Motor neuron (in vitro differentiated cells): ENCODE measurements around the gene BBS2. TPM values are rescaled to one million over a fixed set of nuclear protein-coding genes. Genes with fewer than 3 reads are reported as not detected.
"Not testable (repeated sequence)": the region's sequence is repeated elsewhere in the genome, so short reads cannot be mapped to it uniquely, and the experiment has no call there.

Source experiments
- ATAC-seq, 8 experiments: fragments of 200-7000 bp; cut with Tn5 transposase; replicated peaks in 6 of 8; 2 replicates each; pipeline ENCODE4 v1.8.0; 2021; ENCODE audit warnings: mild to moderate bottlenecking in 8 of 8, moderate library complexity in 8 of 8
- H3K27ac ChIP-seq, 2 donors: fragments of 250-450 bp; sonication (Bioruptor Pico); 2 replicates each; pipeline ENCODE4 v1.9.0; 2021; ENCODE audit warnings: antibody characterized with exemption in 2 of 2, mild to moderate bottlenecking in 2 of 2, moderate library complexity in 1 of 2
- H3K4me1 ChIP-seq, 2 donors: fragments of 250-450 bp; sonication (Bioruptor Pico); replicated peaks in 1 of 2; 2 replicates each; pipeline ENCODE4 v1.6.1; 2021; ENCODE audit warnings: antibody characterized with exemption in 2 of 2, mild to moderate bottlenecking in 2 of 2, moderate library complexity in 1 of 2
- H3K4me3 ChIP-seq, 5 donors: fragments of 250-450 bp; sonication (Bioruptor Pico); 2 replicates each; pipeline ENCODE4 v1.9.0; 2021; ENCODE audit warnings: antibody characterized with exemption in 5 of 5, mild to moderate bottlenecking in 5 of 5, moderate library complexity in 4 of 5
- WGBS, 10 experiments: fragments of 450-650 bp; shearing (Covaris generic); methylation state at CpG; one replicate each; pipeline ENCODE4 v1.0.0; 2022; 5-methylcytosine and 5-hydroxymethylcytosine counted together
- in situ Hi-C, 9 experiments: fragments of 400-800 bp; cut with MboI; loops; one replicate each; pipeline ENCODE4 v1.15.0; 2021; ENCODE audit warnings: low sequenced_read_pairs in 9 of 9, low pct_unique_long_range_greater_than_20kb in 2 of 9; ENCODE audit not compliant: unreplicated experiment in 9 of 9
- total RNA-seq, 8 experiments: library from RNA; unstranded; fragments of 300-600 nt; gene quantifications; 2 replicates each; pipeline versions ENCODE4 v1.2.3 to v1.2.4, GENCODE V29; 2022

Gene BBS2
- total RNA-seq, 8 experiments from 2014 or later, result 31.8 to 107 (median 45.7) TPM

- in situ Hi-C loops, result no loop called here
- H3K27ac ChIP-seq, result no peak overlapping the region
- ATAC-seq, result peak in 5 of 8 experiments; percentile 33 to 72 (median 62)
- no peak overlapping the region for H3K4me3 ChIP-seq
- 60 to 87% (median 76%) methylated on average over 2 to 3 of the region's 3 CpGs; no CpG with 5 or more reads in 2 of the 10 experiments for WGBS, 10 experiments
- H3K4me1 ChIP-seq, result peaks cover 3 to 4% of the 10 kb centered on the region in 2 donors
Observed at GRCh38 chr16:56513972-56514371, 5.9 kb downstream of the BBS2 start.

GRCh38 chr16:56513091-56513490 lies 6.7 kb downstream of the BBS2 start:
- no peaks in the 10 kb centered on the region for H3K4me1 ChIP-seq
- no peak for ATAC-seq
- no peak overlapping the region for H3K4me3 ChIP-seq
- in situ Hi-C loops, result no loop called here
- WGBS, 10 experiments, result 83 to 100% (median 96%) methylated on average over 2 of the region's 2 CpGs; no CpG with 5 or more reads in 1 of the 10 experiments
- H3K27ac ChIP-seq, result no peak overlapping the region

GRCh38 chr16:56512025-56512424 lies 7.8 kb downstream of the BBS2 start:
- in situ Hi-C loops, result no loop called here
- WGBS, 10 experiments, result 60 to 100% (median 91%) methylated on average over 1 of the region's 1 CpG; no CpG with 5 or more reads in 1 of the 10 experiments
- H3K4me3 ChIP-seq, result no peak overlapping the region
- ATAC-seq, result no peak
- H3K4me1 ChIP-seq, result no peaks in the 10 kb centered on the region
- no peak overlapping the region for H3K27ac ChIP-seq

- 17 to 95% (median 80%) methylated on average over 1 to 2 of the region's 2 CpGs; no CpG with 5 or more reads in 1 of the 10 experiments for WGBS, 10 experiments
- in situ Hi-C loops, result no loop called here
Observed at GRCh38 chr16:56510544-56510943, 9.3 kb downstream of the BBS2 start.

GRCh38 chr16:56506941-56507340 lies 12.9 kb downstream of the BBS2 start:
- Histone ChIP-seq H3K4me3 (no peak overlapping the region), H3K4me1 (no peaks in the 10 kb centered on the region), H3K27ac (no peak overlapping the region)
- no peak for ATAC-seq
- in situ Hi-C loops, result no loop called here

More at GRCh38 chr16:56510544-56510943, 9.3 kb downstream of the BBS2 start:
- Histone ChIP-seq H3K4me1 (no peaks in the 10 kb centered on the region), H3K4me3 (no peak overlapping the region), H3K27ac (no peak overlapping the region)
- ATAC-seq, result no peak

- in situ Hi-C loops, result no loop called here
- peak in 1 of 8 experiments; percentile 67 for ATAC-seq
- Histone ChIP-seq H3K4me1 (no peaks in the 10 kb centered on the region), H3K27ac (no peak overlapping the region), H3K4me3 (no peak overlapping the region)
- 80 to 100% (median 99%) methylated on average over 1 to 3 of the region's 3 CpGs for WGBS, 10 experiments
Observed at GRCh38 chr16:56505181-56505580, 14.6 kb downstream of the BBS2 start.

GRCh38 chr16:56493815-56494214 lies 26.0 kb downstream of the BBS2 start:
- H3K4me1 ChIP-seq, result no peaks in the 10 kb centered on the region
- no peak for ATAC-seq
- H3K4me3 ChIP-seq, result no peak overlapping the region
- 80 to 100% (median 87%) methylated on average over 1 of the region's 1 CpG; no CpG with 5 or more reads in 2 of the 10 experiments for WGBS, 10 experiments
- in situ Hi-C loops, result no loop called here
- H3K27ac ChIP-seq, result no peak overlapping the region

GRCh38 chr16:56493126-56493525 lies 26.7 kb downstream of the BBS2 start:
- ATAC-seq, result peak in 3 of 8 experiments; percentile 35 to 87 (median 42)
- H3K4me1 ChIP-seq, result no peaks in the 10 kb centered on the region
- no peak overlapping the region for H3K4me3 ChIP-seq
- 0 to 100% (median 94%) methylated on average over 1 to 2 of the region's 2 CpGs; no CpG with 5 or more reads in 3 of the 10 experiments for WGBS, 10 experiments
- in situ Hi-C loops, result no loop called here
- H3K27ac ChIP-seq, result no peak overlapping the region

GRCh38 chr16:56491657-56492261 lies 28.1 kb downstream of the BBS2 start:
- ATAC-seq, result no peak
- no peaks in the 10 kb centered on the region for H3K4me1 ChIP-seq
- H3K4me3 ChIP-seq, result no peak overlapping the region
- 76 to 100% (median 94%) methylated on average over 3 to 4 of the region's 4 CpGs; no CpG with 5 or more reads in 1 of the 10 experiments for WGBS, 10 experiments
- in situ Hi-C loops, result no loop called here
- no peak overlapping the region for H3K27ac ChIP-seq

- H3K4me1 ChIP-seq, H3K27ac ChIP-seq, ATAC-seq, H3K4me3 ChIP-seq, in situ Hi-C loops: not testable (repeated sequence)
- WGBS, 10 experiments, result 86 to 100% (median 100%) methylated on average over 1 of the region's 1 CpG; no CpG with 5 or more reads in 6 of the 10 experiments
Observed at GRCh38 chr16:56488868-56489267, 31.0 kb downstream of the BBS2 start.

GRCh38 chr16:56488035-56488434 lies 31.8 kb downstream of the BBS2 start:
- in situ Hi-C loops, result no loop called here
- WGBS, 10 experiments, result 65 to 96% (median 86%) methylated on average over 1 to 5 of the region's 5 CpGs; no CpG with 5 or more reads in 3 of the 10 experiments
- Histone ChIP-seq H3K4me3 (no peak overlapping the region), H3K27ac (no peak overlapping the region), H3K4me1 (no peaks in the 10 kb centered on the region)
- ATAC-seq, result peak in 1 of 8 experiments; percentile 33

- Histone ChIP-seq H3K27ac (no peak overlapping the region), H3K4me1 (no peaks in the 10 kb centered on the region), H3K4me3 (no peak overlapping the region)
- in situ Hi-C loops, result no loop called here
- no peak for ATAC-seq
Observed at GRCh38 chr16:56483394-56483793, 36.4 kb downstream of the BBS2 start.

- H3K4me3 ChIP-seq, result no peak overlapping the region
- H3K27ac ChIP-seq, result no peak overlapping the region
- in situ Hi-C loops, result no loop called here
- ATAC-seq, result no peak
- no peaks in the 10 kb centered on the region for H3K4me1 ChIP-seq
- WGBS, 10 experiments, result 87 to 100% (median 100%) methylated on average over 1 to 5 of the region's 5 CpGs; no CpG with 5 or more reads in 3 of the 10 experiments
Observed at GRCh38 chr16:56482683-56483236, 37.1 kb downstream of the BBS2 start.
